T-helper 1 cell treated with Interleukin-12 subunit alpha and Interleukin-12 subunit beta and Interleukin-4 antibody, amounts not matched to agents 30 ng/mL and 1 ng/mL, for 36 hours (primary cell): ENCODE measurements around the gene SAMD4A. TPM values are rescaled to one million over a fixed set of nuclear protein-coding genes. Genes with fewer than 3 reads are reported as not detected.

Experiments used
- intact Hi-C: fragments of 100-400 bp; cut with micrococcal nuclease; formaldehyde crosslinking; loops from one replicate; pipeline ENCODE4 v1.15.1; 2024
- total RNA-seq: library from RNA; stranded (reverse); gene quantifications from 2 replicates; pipeline ENCODE4 v1.2.3, GENCODE V29; 2022

The SAMD4A gene
- total RNA-seq, 1 donor from 2014 or later: 0.56 TPM

DNA sequence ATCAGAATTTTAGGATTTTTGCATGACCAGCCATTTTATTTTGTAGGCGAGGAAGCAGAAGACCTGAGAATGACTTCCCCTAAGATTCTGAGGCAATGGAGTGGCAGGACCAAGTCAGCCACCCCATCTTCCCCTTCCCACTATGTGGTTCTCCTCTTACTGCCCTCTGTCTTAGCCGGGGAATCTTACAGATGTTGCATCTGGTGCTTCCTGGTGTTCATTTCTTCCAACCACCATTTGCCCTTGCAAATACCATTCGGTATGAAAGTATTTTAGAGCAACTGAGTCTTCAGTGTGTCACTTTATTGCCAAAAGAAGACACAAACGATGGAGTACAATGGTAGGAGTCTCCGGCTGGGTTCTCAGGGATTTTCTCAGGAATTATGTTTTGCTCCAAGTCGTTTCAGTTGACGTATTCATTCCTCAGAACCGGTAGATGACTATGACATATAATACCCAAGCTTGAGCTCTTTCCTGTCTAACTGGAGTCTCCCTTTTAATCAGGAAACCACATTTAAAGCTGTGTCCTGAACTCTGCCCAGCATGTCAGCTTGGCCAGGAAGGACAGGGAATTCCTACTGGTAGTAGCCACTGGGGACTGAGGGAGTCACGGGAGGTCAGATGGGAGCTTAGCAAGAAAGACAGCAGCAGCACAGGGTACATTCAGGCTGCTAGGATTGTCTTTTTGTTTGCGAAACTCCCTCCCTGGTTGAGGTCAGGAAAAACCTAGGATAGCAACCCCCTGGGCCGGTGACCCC lies 87.0 kb downstream of the SAMD4A start:
- intact Hi-C loops: no loop called here

GRCh38 chr14:54654605-54655004 lies 87.7 kb downstream of the SAMD4A start:
- intact Hi-C loops: no loop called here

DNA sequence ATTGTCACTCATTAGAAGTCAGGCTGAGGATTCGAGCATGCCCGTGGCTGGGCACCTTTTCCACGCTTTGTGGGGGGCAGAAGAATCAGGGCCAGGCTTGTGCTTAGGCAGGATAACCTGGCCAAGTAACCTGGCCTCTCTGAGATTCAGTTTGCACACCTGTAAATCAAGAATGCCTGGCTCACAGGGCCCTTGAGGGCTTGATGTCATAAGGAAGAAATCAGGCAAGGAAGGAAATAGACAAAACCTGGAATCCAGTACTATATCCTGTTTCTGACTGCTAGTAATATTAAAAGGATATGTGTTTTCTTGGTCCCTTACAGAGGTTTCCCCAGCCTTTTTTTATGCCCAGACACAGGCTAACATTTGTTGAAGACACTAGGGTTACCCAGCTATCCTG lies 91.9 kb downstream of the SAMD4A start:
- intact Hi-C loops: no loop called here

GRCh38 chr14:54659365-54659764 lies 92.4 kb downstream of the SAMD4A start:
- intact Hi-C loops: no loop called here

DNA sequence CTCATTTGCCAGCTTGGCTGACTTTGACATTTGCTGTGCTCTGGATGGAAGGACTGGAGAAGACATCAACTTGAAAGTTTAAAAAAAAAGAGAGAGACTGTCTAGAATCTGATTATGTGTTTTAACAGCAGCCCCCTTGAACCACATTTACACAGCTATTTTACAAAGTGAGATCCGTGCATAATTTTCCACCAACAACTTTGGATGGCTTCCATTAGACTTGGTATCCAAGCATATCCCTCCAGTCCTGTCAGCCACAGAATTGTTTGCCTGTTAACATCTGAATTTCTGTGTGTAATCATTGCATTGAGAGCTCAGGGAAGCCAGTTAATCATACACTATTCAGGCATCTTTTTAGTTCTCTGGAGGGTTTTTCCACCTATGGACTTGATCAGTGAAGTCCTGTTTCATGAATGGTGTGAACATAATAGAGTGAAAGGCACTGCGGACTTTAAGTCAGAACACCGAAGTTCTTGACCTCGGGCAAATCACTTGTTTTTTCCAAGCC lies 93.7 kb downstream of the SAMD4A start:
- intact Hi-C loops: no loop called here

DNA sequence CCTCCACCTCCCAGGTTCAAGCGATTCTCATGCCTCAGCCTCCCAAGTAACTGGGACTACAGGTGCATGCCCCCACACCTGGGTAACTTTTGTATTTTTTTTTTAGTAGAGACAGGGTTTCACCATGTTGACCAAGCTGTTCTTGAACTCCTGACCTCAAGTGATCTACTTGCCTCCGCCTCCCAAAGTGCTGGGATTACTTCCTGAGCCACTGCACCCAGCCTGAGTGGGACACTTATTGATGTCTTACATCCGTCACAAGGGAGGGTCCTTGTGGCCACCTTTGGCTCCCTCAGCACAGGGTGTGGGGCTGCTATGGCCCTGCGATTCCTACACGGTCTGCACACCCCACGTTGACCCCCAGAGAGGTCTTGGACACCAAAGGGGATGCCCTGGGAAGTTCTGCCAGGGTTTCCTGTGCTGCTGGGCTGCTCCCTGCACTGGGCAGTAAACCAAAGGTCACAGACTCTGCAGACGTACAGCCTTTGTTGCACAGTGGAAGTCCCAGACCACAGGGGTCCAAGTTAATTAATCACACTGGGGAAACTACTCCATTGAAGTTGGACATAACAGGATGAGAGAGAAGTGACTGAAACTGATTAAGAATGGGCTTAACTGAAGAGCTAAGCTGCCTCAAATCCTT lies 95.7 kb downstream of the SAMD4A start:
- intact Hi-C loops: no loop called here

- intact Hi-C loops: no loop called here
Measured at GRCh38 chr14:54664961-54665360, 98.0 kb downstream of the SAMD4A start.

DNA sequence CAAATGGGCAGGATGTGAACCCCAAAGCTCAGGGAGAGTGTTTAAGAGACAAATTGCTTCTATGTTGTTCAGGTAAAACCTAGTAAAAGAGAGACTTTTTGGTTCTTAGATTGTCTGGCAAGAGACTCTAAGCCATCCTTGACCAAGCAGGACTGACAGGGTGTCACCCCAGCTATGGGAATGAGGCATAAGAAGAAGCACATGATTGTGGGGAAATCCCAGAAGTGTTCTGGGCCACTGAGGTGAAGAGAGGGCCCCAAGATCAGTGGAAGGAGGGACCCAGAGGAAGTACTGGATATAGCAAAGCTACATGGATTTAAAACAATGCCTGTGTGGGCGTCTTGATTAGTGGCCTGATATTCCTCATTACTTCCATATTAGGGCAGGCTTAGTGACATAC lies 99.0 kb downstream of the SAMD4A start:
- intact Hi-C loops: no loop called here

DNA sequence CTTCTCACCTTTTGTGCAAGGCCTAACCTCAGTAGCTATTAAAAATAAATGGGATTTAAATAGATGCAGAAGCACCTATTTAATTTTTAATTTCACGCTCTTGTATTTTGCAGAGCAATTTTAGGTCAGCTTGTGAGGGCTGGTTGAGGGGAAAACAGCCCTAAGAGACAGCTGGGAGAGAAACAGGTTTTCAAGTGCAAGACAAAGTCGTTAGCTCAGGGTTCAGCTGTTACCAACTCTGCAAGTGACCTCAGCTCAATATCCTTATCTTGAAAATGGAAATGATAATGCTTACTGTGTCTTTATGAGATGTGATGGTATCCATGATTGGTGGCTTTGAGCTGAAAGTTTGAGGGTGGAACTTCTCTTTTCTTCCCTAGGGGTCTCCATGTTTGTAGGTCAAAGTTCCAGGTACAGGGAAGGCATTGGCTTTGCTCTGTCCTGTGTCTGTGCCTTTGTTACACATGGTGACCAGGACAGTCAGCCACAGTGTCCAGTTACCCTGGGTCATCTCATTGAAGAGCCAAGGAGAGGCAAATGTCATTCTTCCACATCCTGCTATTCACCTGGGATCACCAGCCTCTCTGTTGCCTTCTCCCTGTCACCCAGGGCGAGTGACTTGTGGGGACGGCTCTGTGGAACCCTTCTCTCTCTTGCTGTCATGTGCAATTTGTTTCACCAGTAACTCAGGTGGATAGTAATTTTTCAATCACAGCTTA lies 100.3 kb downstream of the SAMD4A start:
- intact Hi-C loops: no loop called here

DNA sequence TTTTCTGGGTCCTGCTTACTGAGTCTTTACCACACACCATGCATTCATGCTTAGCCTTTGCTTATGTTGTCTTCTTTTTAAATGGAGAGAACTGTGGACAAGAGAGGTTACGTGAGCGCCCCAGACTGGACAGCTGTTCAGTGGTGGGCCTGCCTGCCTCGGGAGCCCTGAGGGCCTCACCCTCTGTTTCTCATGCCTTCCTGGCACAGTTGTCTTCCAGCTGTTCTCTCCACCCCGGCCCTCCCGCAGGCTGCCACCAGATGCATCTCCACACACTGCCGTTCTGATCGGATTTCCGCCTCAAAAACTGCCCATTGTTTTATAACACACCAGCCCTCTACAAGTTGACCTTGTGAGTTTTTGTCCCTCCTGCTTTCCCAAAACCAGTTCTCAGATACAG lies 100.8 kb downstream of the SAMD4A start:
- intact Hi-C loops: loop anchor here (2.0 kb wide), 1 partner anchor 23 kb away; no protein-coding TSS in a partner anchor

GRCh38 chr14:54669721-54670561 lies 103.0 kb downstream of the SAMD4A start:
- intact Hi-C loops: loop anchor here (2.0 to 5.0 kb wide), 3 partner anchors 21 to 103 kb away; no protein-coding TSS in a partner anchor

- intact Hi-C loops: loop anchor here (2.0 to 5.0 kb wide), 2 partner anchors 61 to 101 kb away; no protein-coding TSS in a partner anchor
Measured at GRCh38 chr14:54671537-54671936, 104.6 kb downstream of the SAMD4A start.

- intact Hi-C loops: loop anchor here (5.0 kb wide), 1 partner anchor 60 kb away; no protein-coding TSS in a partner anchor
Measured at GRCh38 chr14:54672181-54672580, 105.3 kb downstream of the SAMD4A start.

- intact Hi-C loops: loop anchor here (5.0 kb wide), 1 partner anchor 60 kb away; no protein-coding TSS in a partner anchor
Measured at GRCh38 chr14:54672688-54673087, 105.8 kb downstream of the SAMD4A start.

DNA sequence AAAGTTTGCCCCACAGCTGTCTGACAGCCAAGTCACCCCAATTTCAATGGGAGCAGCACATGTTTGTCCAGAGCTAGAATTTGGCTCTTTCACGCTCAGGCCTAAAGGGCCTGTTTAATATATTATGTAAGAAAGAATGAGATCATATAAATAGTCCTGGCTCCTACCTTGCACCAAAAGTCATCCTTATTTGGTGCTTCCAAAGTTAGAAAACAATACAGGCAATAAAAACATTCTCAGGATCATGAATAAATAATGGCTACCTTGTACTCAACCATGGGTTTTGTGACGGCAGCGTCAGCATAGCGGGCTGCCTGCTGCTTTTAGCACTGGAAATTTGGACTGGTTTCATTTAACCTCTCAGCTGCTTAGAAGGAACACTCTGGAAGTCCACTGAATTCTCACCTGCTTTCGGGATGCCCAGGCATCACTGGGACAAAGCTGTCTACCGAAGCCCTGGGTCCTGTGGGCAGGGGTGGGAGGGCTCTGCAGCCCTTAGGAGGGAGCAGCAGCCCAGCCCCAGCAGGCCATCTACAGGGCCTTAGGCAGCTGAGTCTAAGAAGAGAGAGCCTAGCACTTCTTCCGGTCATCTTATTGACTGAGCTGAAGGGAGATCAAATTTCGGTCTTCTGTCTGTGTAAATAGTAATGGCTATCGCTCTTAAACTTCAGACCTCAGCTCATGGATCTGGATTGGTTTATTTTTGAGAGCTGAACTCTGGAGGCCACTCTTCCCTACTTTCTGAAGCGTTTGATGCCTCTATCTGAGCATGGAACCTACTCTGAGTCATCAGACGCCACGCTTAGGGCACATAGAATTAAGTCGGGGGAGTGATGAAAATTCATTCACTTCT lies 106.5 kb downstream of the SAMD4A start:
- intact Hi-C loops: loop anchor here (5.0 kb wide), 1 partner anchor 59 kb away; no protein-coding TSS in a partner anchor

- intact Hi-C loops: loop anchor here (5.0 kb wide), 1 partner anchor 58 kb away; no protein-coding TSS in a partner anchor
Measured at GRCh38 chr14:54674046-54674741, 107.3 kb downstream of the SAMD4A start.

- intact Hi-C loops: no loop called here
Measured at GRCh38 chr14:54675236-54676128, 108.6 kb downstream of the SAMD4A start.
